ENCODE data around the gene SLC35F4.

DNA sequence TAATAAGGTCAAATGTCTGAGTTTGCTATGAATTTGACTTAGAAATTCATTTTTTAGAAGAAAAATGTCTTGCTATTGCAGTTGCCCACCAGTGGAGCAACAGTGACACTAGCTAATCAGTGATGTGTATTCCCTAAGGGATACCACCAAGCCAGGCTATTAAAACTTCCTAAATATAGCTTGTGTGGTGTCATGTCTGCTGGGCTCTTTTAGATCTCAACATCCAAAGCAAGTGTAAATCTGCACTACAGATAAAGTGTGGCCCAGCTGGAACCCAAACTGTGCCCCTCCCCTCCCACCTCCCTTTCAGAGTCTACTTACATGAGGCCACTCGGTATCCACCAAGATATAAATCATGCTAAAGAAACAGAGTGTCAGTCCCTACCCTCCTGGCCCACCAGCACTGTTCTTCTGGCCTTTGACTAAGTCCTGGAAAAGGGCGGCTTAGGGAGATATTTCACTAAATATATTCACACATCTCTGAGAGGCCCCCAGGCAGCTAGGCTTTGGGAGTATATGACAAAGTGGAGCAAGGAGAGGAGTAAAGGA, 53.8 kb downstream of the SLC35F4 start:
- TF ChIP-seq, protein P1, sequence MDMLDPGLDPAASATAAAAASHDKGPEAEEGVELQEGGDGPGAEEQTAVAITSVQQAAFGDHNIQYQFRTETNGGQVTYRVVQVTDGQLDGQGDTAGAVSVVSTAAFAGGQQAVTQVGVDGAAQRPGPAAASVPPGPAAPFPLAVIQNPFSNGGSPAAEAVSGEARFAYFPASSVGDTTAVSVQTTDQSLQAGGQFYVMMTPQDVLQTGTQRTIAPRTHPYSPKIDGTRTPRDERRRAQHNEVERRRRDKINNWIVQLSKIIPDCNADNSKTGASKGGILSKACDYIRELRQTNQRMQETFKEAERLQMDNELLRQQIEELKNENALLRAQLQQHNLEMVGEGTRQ (IDR thresholded peaks at IDR 0.05; ENCODE audit: low read depth, low read length): no peak
- TF ChIP-seq POLR2A (IDR thresholded peaks at IDR 0.05; ENCODE audit: low read depth, low read length): no peak
- TF ChIP-seq, protein P2, sequence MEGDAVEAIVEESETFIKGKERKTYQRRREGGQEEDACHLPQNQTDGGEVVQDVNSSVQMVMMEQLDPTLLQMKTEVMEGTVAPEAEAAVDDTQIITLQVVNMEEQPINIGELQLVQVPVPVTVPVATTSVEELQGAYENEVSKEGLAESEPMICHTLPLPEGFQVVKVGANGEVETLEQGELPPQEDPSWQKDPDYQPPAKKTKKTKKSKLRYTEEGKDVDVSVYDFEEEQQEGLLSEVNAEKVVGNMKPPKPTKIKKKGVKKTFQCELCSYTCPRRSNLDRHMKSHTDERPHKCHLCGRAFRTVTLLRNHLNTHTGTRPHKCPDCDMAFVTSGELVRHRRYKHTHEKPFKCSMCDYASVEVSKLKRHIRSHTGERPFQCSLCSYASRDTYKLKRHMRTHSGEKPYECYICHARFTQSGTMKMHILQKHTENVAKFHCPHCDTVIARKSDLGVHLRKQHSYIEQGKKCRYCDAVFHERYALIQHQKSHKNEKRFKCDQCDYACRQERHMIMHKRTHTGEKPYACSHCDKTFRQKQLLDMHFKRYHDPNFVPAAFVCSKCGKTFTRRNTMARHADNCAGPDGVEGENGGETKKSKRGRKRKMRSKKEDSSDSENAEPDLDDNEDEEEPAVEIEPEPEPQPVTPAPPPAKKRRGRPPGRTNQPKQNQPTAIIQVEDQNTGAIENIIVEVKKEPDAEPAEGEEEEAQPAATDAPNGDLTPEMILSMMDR (conservative IDR thresholded peaks at IDR 0.05; ENCODE audit: low read depth, low read length): no peak
